Posterior vena cava (tissue), 2 donors: Measurements from ENCODE around the gene EYS. TPM values are rescaled to one million over a fixed set of nuclear protein-coding genes. Genes with fewer than 3 reads are reported as not detected.
"Not testable (repeated sequence)": the region's sequence is repeated elsewhere in the genome, so short reads cannot be mapped to it uniquely, and the experiment has no call there.

Experiments
- DNase-seq: peaks from one replicate; pipeline ENCODE4 v3.0.0-alpha.2; 2020; ENCODE audit warnings: low spot score
- intact Hi-C, 2 donors: fragments of 100-400 bp; cut with DNase I; formaldehyde crosslinking; loops; one replicate each; pipeline versions ENCODE4 v1.14.1 to v1.14.2; 2022 to 2023
- total RNA-seq, 2 donors: library from RNA; stranded (reverse); fragmentation: NEBNext Ultra II Directional; extraction: Animal tissue kit (Norgen Biotek cat#: 25700); gene quantifications; one replicate each; pipeline ENCODE4 v1.2.1, GENCODE V29; 2021
- donor health status: DM: yes; HTN: yes; CAD: no.
- donor health status: DM: yes; HTN: yes; CAD: no.

Gene EYS
- total RNA-seq, 2 donors from 2014 or later = not detected

GRCh38 chr6:63887804-63888203 is 1819.2 kb downstream of the EYS start:
- DNase-seq, intact Hi-C loops: not testable (repeated sequence)

- intact Hi-C loops = no loop called here
- no peak for DNase-seq
Measured at GRCh38 chr6:63887002-63887751, 1819.8 kb downstream of the EYS start.

GRCh38 chr6:63886341-63886740 is 1820.7 kb downstream of the EYS start:
- intact Hi-C loops = no loop called here
- DNase-seq = no peak

- intact Hi-C loops = no loop called here
- no peak for DNase-seq
Measured at GRCh38 chr6:63883597-63883996, 1823.4 kb downstream of the EYS start.

- DNase-seq = no peak
- intact Hi-C loops = no loop called here
Measured at GRCh38 chr6:63882208-63882607, 1824.8 kb downstream of the EYS start.

- DNase-seq = no peak
- intact Hi-C loops = no loop called here
Measured at GRCh38 chr6:63881791-63882190, 1825.2 kb downstream of the EYS start.

GRCh38 chr6:63872233-63872632 is 1834.8 kb downstream of the EYS start:
- intact Hi-C loops = no loop called here
- DNase-seq = no peak

- no peak for DNase-seq
- intact Hi-C loops = no loop called here
Measured at GRCh38 chr6:63868351-63868750, 1838.7 kb downstream of the EYS start.

- DNase-seq = no peak
- intact Hi-C loops = no loop called here
Measured at GRCh38 chr6:63864671-63865318, 1842.2 kb downstream of the EYS start.

- no peak for DNase-seq
- intact Hi-C loops = no loop called here
Measured at GRCh38 chr6:63864061-63864460, 1843.0 kb downstream of the EYS start.

- no peak for DNase-seq
- intact Hi-C loops = no loop called here
Measured at GRCh38 chr6:63862486-63863198, 1844.4 kb downstream of the EYS start.

- DNase-seq = no peak
- intact Hi-C loops = no loop called here
Measured at GRCh38 chr6:63859528-63859927, 1847.5 kb downstream of the EYS start.

GRCh38 chr6:63858691-63859090 is 1848.3 kb downstream of the EYS start:
- intact Hi-C loops = no loop called here
- DNase-seq = no peak

- intact Hi-C loops = no loop called here
- DNase-seq = no peak
Measured at GRCh38 chr6:63856271-63856670, 1850.8 kb downstream of the EYS start.

GRCh38 chr6:63844287-63844686 is 1862.7 kb downstream of the EYS start:
- no peak for DNase-seq
- intact Hi-C loops = no loop called here

GRCh38 chr6:63839485-63839884 is 1867.5 kb downstream of the EYS start:
- no peak for DNase-seq
- intact Hi-C loops = no loop called here

- intact Hi-C loops = loop anchor here in 1 of 2 donors (10.0 kb wide), 1 partner anchor 1184 kb away; no protein-coding TSS in a partner anchor
- DNase-seq = not testable (repeated sequence)
Measured at GRCh38 chr6:63828678-63829077, 1878.3 kb downstream of the EYS start.

- intact Hi-C loops = loop anchor here in 1 of 2 donors (10.0 kb wide), 1 partner anchor 1180 kb away; no protein-coding TSS in a partner anchor
- no peak for DNase-seq
Measured at GRCh38 chr6:63824722-63825121, 1882.3 kb downstream of the EYS start.

GRCh38 chr6:63821442-63821841 is 1885.6 kb downstream of the EYS start:
- intact Hi-C loops = loop anchor here in 1 of 2 donors (10.0 kb wide), 1 partner anchor 1177 kb away; no protein-coding TSS in a partner anchor
- no peak for DNase-seq

- DNase-seq = no peak
- intact Hi-C loops = loop anchor here in 1 of 2 donors (10.0 kb wide), 1 partner anchor 1175 kb away; no protein-coding TSS in a partner anchor
Measured at GRCh38 chr6:63819831-63820230, 1887.2 kb downstream of the EYS start.
